Measurements from ENCODE around the gene VASN.

- TF ChIP-seq SUZ12 (IDR thresholded peaks at IDR 0.05) (no peak), SP1 (IDR thresholded peaks at IDR 0.05) (no peak), CTBP1 (IDR thresholded peaks at IDR 0.05; ENCODE audit: borderline replicate concordance) (no peak), BHLHE40 (IDR thresholded peaks at IDR 0.05; ENCODE audit: borderline replicate concordance) (no peak), L3MBTL2 (conservative IDR thresholded peaks at IDR 0.05) (no peak)
These were observed 27.5 kb downstream of the VASN start for GRCh38 chr16:4399001-4399730.
